GM21360 (cell line): ENCODE results near the gene HSPA4.
A peak's percentile ranks its signal among the peaks of the same experiment; 100 is the strongest.
"Not testable (repeated sequence)": the region's sequence is repeated elsewhere in the genome, so short reads cannot be mapped to it uniquely, and the experiment has no call there.

Experiments
- ATAC-seq: cut with Tn5 transposase; IDR thresholded peaks from one replicate; pipeline ENCODE4 v1.9.1; 2021; ENCODE audit warnings: mild to moderate bottlenecking, moderate library complexity; ENCODE audit not compliant: unreplicated experiment

Gene HSPA4

GRCh38 chr5:133049726-133050048 lies 2.1 kb upstream of the HSPA4 start:
- no peak for ATAC-seq

- ATAC-seq = no peak
These were observed 1.3 kb upstream of the HSPA4 start for GRCh38 chr5:133050521-133050920.

GRCh38 chr5:133051061-133051541 lies 712 bp upstream of the HSPA4 start:
- ATAC-seq = no peak

GRCh38 chr5:133052317-133053175 lies 733 bp downstream of the HSPA4 start:
- peak; percentile 34 for ATAC-seq

- ATAC-seq = no peak
These were observed 1.6 kb downstream of the HSPA4 start for GRCh38 chr5:133053448-133053847.

- no peak for ATAC-seq
These were observed 3.1 kb downstream of the HSPA4 start for GRCh38 chr5:133054697-133055471.

- ATAC-seq = no peak
These were observed 5.1 kb downstream of the HSPA4 start for GRCh38 chr5:133056891-133057290.

- ATAC-seq = no peak
These were observed 7.8 kb downstream of the HSPA4 start for GRCh38 chr5:133059621-133060020.

GRCh38 chr5:133062276-133062675 lies 10.5 kb downstream of the HSPA4 start:
- ATAC-seq = no peak

- ATAC-seq = no peak
These were observed 12.2 kb downstream of the HSPA4 start for GRCh38 chr5:133063965-133064364.

GRCh38 chr5:133065471-133065870 lies 13.7 kb downstream of the HSPA4 start:
- ATAC-seq = no peak

- no peak for ATAC-seq
These were observed 14.2 kb downstream of the HSPA4 start for GRCh38 chr5:133066045-133066444.

GRCh38 chr5:133072021-133072420 lies 20.2 kb downstream of the HSPA4 start:
- ATAC-seq = no peak

- no peak for ATAC-seq
These were observed 24.0 kb downstream of the HSPA4 start for GRCh38 chr5:133075572-133076536.

- ATAC-seq = no peak
These were observed 27.2 kb downstream of the HSPA4 start for GRCh38 chr5:133079048-133079447.

GRCh38 chr5:133081036-133081435 lies 29.2 kb downstream of the HSPA4 start:
- ATAC-seq = no peak

- no peak for ATAC-seq
These were observed 29.9 kb downstream of the HSPA4 start for GRCh38 chr5:133081703-133082102.

- no peak for ATAC-seq
These were observed 30.3 kb downstream of the HSPA4 start for GRCh38 chr5:133082128-133082527.

- ATAC-seq = no peak
These were observed 32.1 kb downstream of the HSPA4 start for GRCh38 chr5:133083901-133084300.

GRCh38 chr5:133085171-133085570 lies 33.4 kb downstream of the HSPA4 start:
- ATAC-seq = not testable (repeated sequence)

- ATAC-seq = no peak
These were observed 34.6 kb downstream of the HSPA4 start for GRCh38 chr5:133086366-133086875.
